ENCODE results near the gene ROBO1.

Gene ROBO1

DNA sequence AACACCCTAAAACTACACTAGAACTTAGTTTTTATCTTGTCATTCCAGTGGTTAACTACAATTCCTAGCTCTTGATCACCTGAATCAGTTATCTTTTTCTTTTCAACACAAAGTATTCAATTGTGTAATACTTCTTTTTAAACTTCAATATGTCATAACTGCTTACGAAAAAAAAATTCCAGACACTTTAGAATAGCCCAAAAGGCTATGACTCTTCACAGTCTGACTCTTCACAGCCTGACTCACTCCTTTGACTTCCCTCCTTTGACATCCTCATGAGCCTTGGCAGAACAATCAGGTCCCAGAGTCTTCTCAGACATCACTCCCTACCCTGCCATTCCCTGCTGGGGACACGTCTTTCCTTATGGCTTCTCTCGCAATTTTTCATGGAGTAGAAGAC, 727.1 kb downstream of the ROBO1 start:
- DNase-seq, result no peak

DNA sequence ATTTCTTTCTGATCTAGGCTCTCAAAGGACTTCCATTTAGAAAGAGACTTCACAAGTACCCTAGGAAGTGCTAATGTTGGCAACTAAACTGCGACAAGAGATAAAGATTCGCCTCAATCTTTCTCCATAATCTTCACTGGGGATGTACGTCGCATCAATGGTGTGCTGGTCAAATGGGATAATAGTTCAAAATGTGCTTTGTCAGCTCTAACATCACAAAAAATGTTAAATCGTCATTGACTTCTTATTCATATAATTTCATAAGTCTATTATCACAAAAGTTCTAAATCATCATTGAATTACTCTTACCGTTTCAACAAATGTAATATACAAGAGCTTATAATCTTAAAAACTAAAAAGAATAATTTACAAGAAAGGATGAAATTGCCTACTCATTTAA, 727.7 kb downstream of the ROBO1 start:
- no peak for DNase-seq

- no peak for DNase-seq
These were observed 728.6 kb downstream of the ROBO1 start for GRCh38 chr3:79039192-79039591.

DNA sequence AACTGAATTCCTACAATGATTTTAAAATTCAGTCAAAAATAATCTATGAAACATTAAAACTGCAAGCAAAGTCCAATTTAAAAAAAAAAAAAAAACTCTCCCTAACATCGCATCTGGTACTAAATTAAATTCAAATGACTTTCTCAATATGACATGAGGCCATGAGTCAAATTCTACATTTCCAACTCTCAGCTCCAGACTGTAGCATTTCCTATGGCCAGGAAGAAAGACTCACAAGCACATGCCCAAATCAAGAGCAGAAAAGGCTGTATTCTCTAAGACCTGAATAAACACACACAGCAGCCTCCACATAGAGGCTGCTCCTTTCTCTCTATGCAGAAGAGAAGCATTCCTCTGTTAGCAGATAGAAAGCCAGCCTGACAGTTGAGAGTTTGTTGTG, 729.2 kb downstream of the ROBO1 start:
- DNase-seq, result no peak

DNA sequence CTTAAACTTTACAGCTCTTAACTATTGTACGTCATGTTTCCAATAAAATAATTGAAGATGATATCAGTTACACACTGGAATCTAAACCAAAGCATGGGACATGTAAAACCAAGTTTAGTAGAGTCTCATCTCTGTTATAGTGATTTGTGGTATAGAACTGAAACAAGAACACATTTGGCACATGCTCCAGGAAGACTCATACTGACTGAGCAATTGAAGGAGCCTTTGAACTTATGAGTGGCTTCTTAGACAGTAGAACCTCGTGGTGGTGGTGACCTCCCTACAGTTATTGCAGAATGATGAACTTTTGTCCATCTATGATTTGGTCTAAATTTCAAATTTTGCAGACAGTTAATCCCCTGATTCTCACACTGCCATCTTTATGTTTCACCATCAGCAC, 729.7 kb downstream of the ROBO1 start:
- DNase-seq, result no peak

- peak; percentile 32 for DNase-seq
These were observed 735.0 kb downstream of the ROBO1 start for GRCh38 chr3:79032686-79033318.

GRCh38 chr3:79030157-79030556, 737.6 kb downstream of the ROBO1 start:
- no peak for DNase-seq

- DNase-seq, result no peak
These were observed 738.9 kb downstream of the ROBO1 start for GRCh38 chr3:79028916-79029315.

DNA sequence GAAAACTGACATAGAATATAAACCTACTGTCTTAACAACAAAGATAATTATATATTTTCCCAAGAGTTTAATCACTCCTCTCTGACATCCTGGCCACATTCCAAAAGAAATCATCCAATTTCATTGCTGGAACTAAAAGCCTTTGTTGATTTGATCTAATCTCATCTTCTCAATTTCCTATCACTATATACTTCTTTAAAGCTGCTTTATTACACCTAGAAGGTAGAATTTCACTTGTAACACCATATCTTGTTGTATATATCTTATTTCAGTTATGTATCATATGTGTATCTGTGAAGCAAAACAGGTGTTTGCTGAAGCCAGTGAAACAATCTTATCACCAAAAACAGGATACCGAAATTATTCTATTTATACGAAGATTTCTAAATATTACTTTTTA, 740.2 kb downstream of the ROBO1 start:
- no peak for DNase-seq

DNA sequence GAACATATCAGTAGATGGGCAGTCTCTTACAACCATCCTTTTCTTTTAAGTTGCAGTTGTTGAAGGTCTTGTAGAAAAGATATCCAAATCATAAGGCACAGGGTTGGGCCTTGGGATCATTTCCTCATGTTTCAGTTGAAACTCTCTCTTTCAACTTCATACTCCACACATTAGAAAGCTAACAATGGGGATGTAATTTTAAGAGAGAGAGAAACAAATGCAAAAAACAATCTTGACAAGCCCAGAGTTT, 747.9 kb downstream of the ROBO1 start:
- no peak for DNase-seq

GRCh38 chr3:79019137-79019923, 748.5 kb downstream of the ROBO1 start:
- DNase-seq, result peak; percentile 79

DNA sequence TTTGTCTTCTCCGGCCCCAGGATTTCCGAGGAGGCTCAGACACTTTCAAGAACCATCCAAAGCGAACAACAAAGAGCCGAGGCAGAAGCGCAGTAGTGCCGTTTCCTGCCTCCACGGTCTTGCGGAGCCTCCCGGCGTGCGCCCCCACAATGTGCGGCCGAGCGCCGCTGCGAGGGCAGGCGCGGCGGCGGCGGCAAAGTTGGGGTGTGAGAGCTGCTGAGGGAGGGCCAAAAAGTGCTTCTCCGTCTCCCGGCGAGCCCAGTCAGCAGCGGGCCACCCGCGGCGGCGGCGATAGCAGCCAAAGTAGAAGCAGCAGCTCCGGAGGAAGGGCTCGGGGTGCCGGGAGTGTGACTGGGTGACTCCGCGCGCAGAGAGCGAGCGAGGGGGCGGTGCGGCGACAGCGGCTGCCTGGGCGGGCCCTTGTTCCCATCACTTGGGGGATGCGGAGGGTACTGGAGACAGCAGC, 749.1 kb downstream of the ROBO1 start:
- no peak for DNase-seq

- no peak for DNase-seq
These were observed 749.5 kb downstream of the ROBO1 start for GRCh38 chr3:79018265-79018664.

GRCh38 chr3:79016587-79017376, 751.0 kb downstream of the ROBO1 start:
- no peak for DNase-seq

GRCh38 chr3:79015854-79016253, 751.9 kb downstream of the ROBO1 start:
- DNase-seq, result no peak

DNA sequence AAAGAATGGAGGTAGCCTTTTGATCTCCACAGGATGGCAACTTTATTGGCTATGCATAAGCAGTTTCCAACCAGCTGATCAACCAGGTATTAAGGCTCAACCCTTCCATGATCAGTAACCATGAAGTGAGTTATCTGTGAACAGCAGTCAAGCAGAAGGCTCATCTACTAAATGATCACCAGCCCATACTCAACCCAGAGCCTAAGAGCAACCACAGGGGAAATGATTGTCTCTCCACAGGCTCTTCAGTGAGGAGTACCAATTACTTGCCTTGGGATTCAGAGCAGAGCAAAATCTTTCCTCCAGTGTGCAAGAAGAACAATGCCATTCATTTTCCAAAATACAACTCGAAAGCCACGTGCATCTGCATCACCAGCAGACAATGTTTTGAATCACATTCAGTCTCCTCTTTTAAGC, 754.8 kb downstream of the ROBO1 start:
- DNase-seq, result no peak

GRCh38 chr3:79012530-79012913, 755.3 kb downstream of the ROBO1 start:
- DNase-seq, result no peak

DNA sequence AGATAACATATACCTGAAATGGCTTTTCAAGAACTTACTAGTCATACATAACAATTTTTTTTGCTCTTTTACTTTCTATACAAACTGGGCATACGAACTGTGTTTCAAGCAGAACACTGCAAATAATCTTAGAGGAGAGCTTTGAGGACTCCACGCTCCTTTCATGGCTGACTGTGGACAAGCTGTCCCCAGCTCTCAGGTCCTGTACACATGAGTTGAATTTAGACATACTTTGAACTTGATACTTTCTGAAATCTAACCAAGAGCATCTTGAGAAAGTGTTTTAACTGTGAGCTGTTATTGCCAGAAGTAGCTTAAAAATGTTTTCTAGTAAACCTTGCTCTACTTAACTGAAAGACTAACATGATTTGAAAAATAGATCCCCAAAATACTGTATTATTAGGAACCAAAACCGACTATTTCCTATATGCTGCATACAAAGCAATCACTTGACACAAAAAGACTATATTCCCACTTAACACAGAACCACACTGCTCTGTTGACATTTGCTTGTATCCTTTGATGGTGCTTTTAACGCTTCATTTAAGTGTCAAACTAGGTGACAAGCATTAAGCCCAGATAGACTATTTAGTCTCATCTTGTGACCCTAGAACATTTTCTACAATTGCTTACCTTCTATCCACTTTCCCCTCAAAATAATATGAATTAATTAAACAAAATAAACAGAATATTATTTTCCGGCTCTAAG, 755.8 kb downstream of the ROBO1 start:
- DNase-seq, result no peak

DNA sequence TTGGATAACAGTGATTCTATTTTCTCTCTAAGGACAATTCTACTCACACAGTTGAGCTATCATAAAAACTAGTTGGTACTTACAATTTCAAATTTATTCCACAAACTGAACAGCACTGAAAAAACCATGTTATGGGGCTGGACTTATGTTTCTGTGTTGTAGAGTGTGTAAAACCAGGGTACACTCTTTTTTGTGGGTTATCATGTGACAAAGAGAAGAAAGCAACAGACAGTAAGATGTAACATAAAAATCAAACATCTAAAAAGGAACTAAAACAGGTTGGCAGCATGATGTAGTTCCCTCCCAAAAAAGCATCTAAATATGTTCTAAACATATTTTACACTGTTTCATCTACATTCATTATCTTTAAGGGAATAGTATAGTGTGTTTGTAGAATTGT, 757.9 kb downstream of the ROBO1 start:
- no peak for DNase-seq

GRCh38 chr3:79006077-79006476, 761.7 kb downstream of the ROBO1 start:
- DNase-seq, result no peak

GRCh38 chr3:79005084-79005483, 762.7 kb downstream of the ROBO1 start:
- no peak for DNase-seq

GRCh38 chr3:79003994-79004393, 763.8 kb downstream of the ROBO1 start:
- DNase-seq, result no peak

Measured in NCI-H2029 treated with DMSO at 0.1 percent for 48 hours (cell line).